Esophagus muscularis mucosa (tissue), 4 donors: ENCODE results near the gene GALNT18.

ENCODE experiments used
- EP300 ChIP-seq: sonication (generic); formaldehyde crosslinking; IDR thresholded peaks from one replicate; pipeline ENCODE4 v1.6.1; 2017; ENCODE audit warnings: antibody characterized with exemption
- POLR2A ChIP-seq: fragments of 450-650 bp; IDR thresholded peaks from one replicate; pipeline ENCODE4 v1.6.1; 2017; ENCODE audit warnings: antibody characterized with exemption, moderate library complexity, mild to moderate bottlenecking, low read depth
- TF ChIP-seq, protein P1 (sequence below), 3 experiments: fragments of 200-600 bp in 2 of 3; fragments of 450-650 bp in 1 of 3; sonication (generic) in 2 of 3; IDR thresholded peaks; one replicate each; pipeline ENCODE4 v1.5.1; 2017 to 2019; ENCODE audit warnings: antibody characterized with exemption in 3 of 3, mild to moderate bottlenecking in 2 of 3, moderate library complexity in 1 of 3

DNA sequence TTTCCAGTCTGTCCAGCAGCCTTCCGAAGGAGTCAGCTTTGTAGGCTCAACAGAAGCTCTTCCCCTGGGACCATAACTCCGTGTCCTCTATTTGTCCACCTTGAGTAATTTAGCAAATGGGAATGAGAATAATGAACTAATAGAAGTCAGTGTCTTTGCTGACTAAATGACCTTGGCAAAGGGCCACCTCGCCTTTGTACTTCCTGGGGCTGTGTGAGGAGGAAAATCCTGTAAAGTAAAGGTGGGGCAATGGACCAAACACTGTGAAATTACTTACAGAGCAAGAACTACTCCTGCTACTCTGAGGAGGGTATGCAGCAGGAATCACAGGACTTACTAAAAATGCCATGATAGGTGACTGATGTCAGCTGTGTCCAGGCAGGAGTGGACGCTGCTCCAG, 232.6 kb downstream of the GALNT18 start:
- TF ChIP-seq, protein P1, sequence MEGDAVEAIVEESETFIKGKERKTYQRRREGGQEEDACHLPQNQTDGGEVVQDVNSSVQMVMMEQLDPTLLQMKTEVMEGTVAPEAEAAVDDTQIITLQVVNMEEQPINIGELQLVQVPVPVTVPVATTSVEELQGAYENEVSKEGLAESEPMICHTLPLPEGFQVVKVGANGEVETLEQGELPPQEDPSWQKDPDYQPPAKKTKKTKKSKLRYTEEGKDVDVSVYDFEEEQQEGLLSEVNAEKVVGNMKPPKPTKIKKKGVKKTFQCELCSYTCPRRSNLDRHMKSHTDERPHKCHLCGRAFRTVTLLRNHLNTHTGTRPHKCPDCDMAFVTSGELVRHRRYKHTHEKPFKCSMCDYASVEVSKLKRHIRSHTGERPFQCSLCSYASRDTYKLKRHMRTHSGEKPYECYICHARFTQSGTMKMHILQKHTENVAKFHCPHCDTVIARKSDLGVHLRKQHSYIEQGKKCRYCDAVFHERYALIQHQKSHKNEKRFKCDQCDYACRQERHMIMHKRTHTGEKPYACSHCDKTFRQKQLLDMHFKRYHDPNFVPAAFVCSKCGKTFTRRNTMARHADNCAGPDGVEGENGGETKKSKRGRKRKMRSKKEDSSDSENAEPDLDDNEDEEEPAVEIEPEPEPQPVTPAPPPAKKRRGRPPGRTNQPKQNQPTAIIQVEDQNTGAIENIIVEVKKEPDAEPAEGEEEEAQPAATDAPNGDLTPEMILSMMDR (IDR thresholded peaks at IDR 0.05) = no peak
- TF ChIP-seq EP300 (no peak), POLR2A (no peak)
